ENCODE results near the gene TSPAN15.
A peak's percentile ranks its signal among the peaks of the same experiment; 100 is the strongest.
"Not testable (repeated sequence)": the region's sequence is repeated elsewhere in the genome, so short reads cannot be mapped to it uniquely, and the experiment has no call there.

Gene TSPAN15

DNA sequence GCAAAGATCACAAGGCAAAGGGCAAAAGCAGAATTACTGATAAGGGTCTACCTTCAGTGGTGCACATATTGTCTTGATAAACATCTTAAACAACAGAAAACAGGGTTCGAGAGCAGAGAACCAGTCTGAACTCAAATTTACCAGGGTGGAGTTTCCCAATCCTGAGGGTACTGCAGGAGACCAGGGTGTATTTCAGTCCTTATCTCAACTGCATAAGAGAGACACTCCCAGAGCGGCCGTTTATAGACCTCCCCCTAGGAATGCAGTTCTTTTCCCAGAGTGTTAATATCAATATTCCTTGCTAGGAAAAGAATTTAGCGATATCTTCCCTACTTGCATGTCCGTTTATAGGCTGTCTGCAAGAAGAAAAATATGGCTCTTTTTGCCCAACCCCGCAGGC, 37.6 kb downstream of the TSPAN15 start:
- not testable (repeated sequence) for DNase-seq

- no peak for DNase-seq
These were observed 38.3 kb downstream of the TSPAN15 start for GRCh38 chr10:69489506-69490090.

- DNase-seq, result no peak
These were observed 39.6 kb downstream of the TSPAN15 start for GRCh38 chr10:69490876-69491275.

DNA sequence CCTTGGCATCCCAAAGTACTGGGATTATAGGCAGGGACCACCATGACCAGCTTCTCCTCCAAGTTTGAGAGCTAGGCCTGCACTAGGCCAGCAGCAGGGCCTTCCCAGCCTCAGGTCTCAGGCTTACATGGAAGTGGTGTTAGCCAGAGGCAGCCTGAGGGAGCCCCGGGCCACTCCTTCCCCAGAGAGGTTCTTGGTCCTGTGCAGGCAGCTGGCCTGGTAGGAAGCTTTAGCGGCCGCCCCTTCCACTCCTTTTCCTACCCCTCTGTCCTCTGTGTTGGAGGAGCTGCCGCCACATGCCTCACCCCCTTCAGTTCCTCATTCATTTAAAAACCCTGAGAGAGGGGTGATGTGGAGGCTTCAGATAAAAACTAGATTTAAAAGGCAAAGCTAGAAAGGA, 40.3 kb downstream of the TSPAN15 start:
- DNase-seq, result peak in 1 of 2 donors; percentile 7

GRCh38 chr10:69492091-69492745, 41.0 kb downstream of the TSPAN15 start:
- no peak for DNase-seq

DNA sequence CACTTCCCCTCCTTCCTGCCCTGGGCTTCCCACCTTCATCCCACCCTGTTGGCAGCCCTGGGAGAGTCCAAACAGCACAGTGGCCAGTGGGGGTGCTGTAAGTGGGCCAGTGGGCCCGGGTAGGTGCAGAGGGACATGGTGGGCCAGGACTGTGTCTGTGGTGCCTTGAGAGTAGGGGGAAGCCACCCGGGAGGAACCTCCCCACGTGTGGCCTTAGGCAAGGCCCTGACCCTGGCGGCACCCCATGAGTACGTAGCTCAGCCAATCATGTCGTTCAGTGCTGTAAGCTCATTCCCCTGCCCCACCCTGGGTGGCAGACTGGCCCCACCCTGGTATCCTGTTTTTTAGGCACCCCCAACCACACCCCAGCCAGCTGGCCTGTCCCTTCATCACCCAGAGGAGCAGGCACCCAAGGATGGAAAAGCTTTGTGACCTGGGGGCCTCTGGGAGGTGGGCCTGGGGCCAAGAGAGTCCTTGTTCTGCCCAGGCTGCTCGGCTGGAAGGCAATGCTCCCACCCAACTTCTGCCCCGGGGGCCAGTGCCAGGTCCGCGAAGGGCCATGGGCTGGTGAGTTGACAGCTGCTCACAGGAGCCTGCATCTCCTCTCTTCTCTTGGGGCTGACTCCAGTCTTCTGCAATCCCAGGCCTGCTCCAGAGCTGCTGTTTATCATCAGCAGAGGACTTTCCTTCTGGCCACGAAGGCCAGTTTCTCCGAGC, 41.6 kb downstream of the TSPAN15 start:
- DNase-seq, result no peak

- no peak for DNase-seq
These were observed 43.6 kb downstream of the TSPAN15 start for GRCh38 chr10:69494626-69495558.

- DNase-seq, result no peak
These were observed 44.4 kb downstream of the TSPAN15 start for GRCh38 chr10:69495666-69496065.

- DNase-seq, result no peak
These were observed 45.3 kb downstream of the TSPAN15 start for GRCh38 chr10:69496352-69497230.

DNA sequence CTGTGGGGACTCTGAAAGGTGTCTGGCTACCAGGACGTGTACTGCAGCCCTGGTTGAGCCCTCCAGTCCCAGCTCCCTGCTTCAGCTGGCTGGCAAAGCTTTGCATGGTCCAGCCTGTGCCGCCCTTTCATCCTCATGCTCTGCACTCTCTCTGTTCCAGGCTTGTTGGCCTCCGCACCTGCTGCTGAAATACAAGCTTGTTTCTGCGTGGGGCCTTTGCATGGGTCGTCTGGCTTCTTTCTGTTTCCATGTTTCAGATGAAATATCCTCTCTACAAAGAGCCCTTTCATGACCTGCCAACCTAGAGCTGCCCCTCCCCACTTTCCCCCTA, 45.9 kb downstream of the TSPAN15 start:
- no peak for DNase-seq

- no peak for DNase-seq
These were observed 46.5 kb downstream of the TSPAN15 start for GRCh38 chr10:69497611-69498390.

GRCh38 chr10:69498711-69499471, 47.6 kb downstream of the TSPAN15 start:
- no peak for DNase-seq

- DNase-seq, result no peak
These were observed 48.7 kb downstream of the TSPAN15 start for GRCh38 chr10:69499726-69500689.

- DNase-seq, result no peak
These were observed 49.7 kb downstream of the TSPAN15 start for GRCh38 chr10:69500864-69501468.

- no peak for DNase-seq
These were observed 50.4 kb downstream of the TSPAN15 start for GRCh38 chr10:69501657-69502056.

- no peak for DNase-seq
These were observed 51.3 kb downstream of the TSPAN15 start for GRCh38 chr10:69502589-69502988.

GRCh38 chr10:69503001-69503895, 52.0 kb downstream of the TSPAN15 start:
- no peak for DNase-seq

GRCh38 chr10:69503896-69504265, 52.6 kb downstream of the TSPAN15 start:
- no peak for DNase-seq
